B cell (primary cell): Measurements from ENCODE around the gene ERC1. TPM values are rescaled to one million over a fixed set of nuclear protein-coding genes. Genes with fewer than 3 reads are reported as not detected.

Source experiments
- ATAC-seq: fragments of 200-7000 bp; cut with Tn5 transposase; one replicate; pipeline ENCODE4 v1.10.0; 2021; ENCODE audit warnings: low read depth, mild to moderate bottlenecking, moderate number of reproducible peaks, moderate library complexity
- CTCF ChIA-PET: fragments of 350-600 bp; sonication (Branson Sonifier 250); formaldehyde crosslinking; loops from one replicate; lab custom pipeline; 2021; ENCODE audit warnings: antibody characterized with exemption, inconsistent platforms; lab: Charles Lee
- POLR2A ChIA-PET: fragments of 350-600 bp; sonication (Branson Sonifier 250); formaldehyde crosslinking; loops from one replicate; lab custom pipeline; 2021; ENCODE audit warnings: antibody characterized with exemption; lab: Charles Lee
- DNase-seq: peaks from one replicate; pipeline ENCODE4 v3.0.0; 2013
- H2AFZ ChIP-seq: 2 replicates; pipeline ENCODE4 v1.6.1; 2012; ENCODE audit warnings: mild to moderate bottlenecking, low read depth, low read length; ENCODE audit not compliant: insufficient read depth, poor library complexity, severe bottlenecking
- H3K27ac ChIP-seq, 2 donors: 1 replicate in 1 of 2; 2 replicates in 1 of 2; pipeline ENCODE4 v1.5.1; 2012 to 2013; ENCODE audit warnings: low read length in 2 of 2, mild to moderate bottlenecking in 2 of 2, moderate library complexity in 1 of 2
- H3K27me3 ChIP-seq, 4 experiments: fragments of 200-600 bp in 1 of 4; sonication (generic) in 1 of 4; replicated peaks in 1 of 4; 1 replicate in 2 of 4; 2 replicates in 2 of 4; pipeline versions ENCODE4 v1.6.1 to v1.7.0; 2013 to 2016; ENCODE audit warnings: low read length in 3 of 4, mild to moderate bottlenecking in 2 of 4, mixed read lengths in 1 of 4, moderate library complexity in 1 of 4; ENCODE audit not compliant: insufficient read depth in 4 of 4, control insufficient read depth in 3 of 4; ENCODE audit errors: control extremely low read depth in 1 of 4
- H3K36me3 ChIP-seq, 2 experiments: replicated peaks in 1 of 2; 1 replicate in 1 of 2; 2 replicates in 1 of 2; pipeline versions ENCODE4 v1.6.1 to v1.7.1; 2013; ENCODE audit warnings: low read length in 1 of 2; ENCODE audit not compliant: insufficient read depth in 2 of 2, control insufficient read depth in 1 of 2; ENCODE audit errors: control extremely low read depth in 1 of 2, extremely low read depth in 1 of 2
- H3K4me1 ChIP-seq, 2 donors: fragments of 200-600 bp in 1 of 2; sonication (generic) in 1 of 2; 1 replicate in 1 of 2; 2 replicates in 1 of 2; pipeline versions ENCODE4 v1.5.1 to v1.6.1; 2013 to 2017; ENCODE audit warnings: low read length in 2 of 2; ENCODE audit not compliant: control insufficient read depth in 2 of 2, insufficient read depth in 2 of 2
- H3K4me2 ChIP-seq: replicated peaks from 2 replicates; pipeline ENCODE3; 2012; ENCODE audit warnings: mild to moderate bottlenecking, low read depth, low read length; ENCODE audit not compliant: poor library complexity, severe bottlenecking
- H3K4me3 ChIP-seq, 5 experiments: fragments of 200-600 bp in 1 of 5; sonication (generic) in 1 of 5; 1 replicate in 3 of 5; 2 replicates in 2 of 5; pipeline versions ENCODE4 v1.5.1 to v1.7.0; 2011 to 2016; ENCODE audit warnings: low read length in 4 of 5, mild to moderate bottlenecking in 4 of 5, low read depth in 2 of 5, control low read depth in 1 of 5, moderate library complexity in 1 of 5; ENCODE audit not compliant: insufficient read depth in 1 of 5; ENCODE audit errors: control extremely low read depth in 1 of 5, extremely low read depth in 1 of 5
- H3K79me2 ChIP-seq: fragments of 200-600 bp; sonication (generic); one replicate; pipeline ENCODE4 v1.6.0; 2016; ENCODE audit warnings: low read length; ENCODE audit not compliant: control insufficient read depth, insufficient read depth
- H3K9ac ChIP-seq: fragments of 200-600 bp; sonication (generic); 2 replicates; pipeline ENCODE4 v1.6.1; 2017; ENCODE audit warnings: mild to moderate bottlenecking, low read length, moderate library complexity
- H3K9me3 ChIP-seq, 3 donors: one replicate each; pipeline versions ENCODE4 v1.6.1 to v1.7.1; 2013; ENCODE audit warnings: low read length in 2 of 3; ENCODE audit not compliant: control insufficient read depth in 2 of 3, insufficient read depth in 1 of 3; ENCODE audit errors: control extremely low read depth in 1 of 3
- H4K20me1 ChIP-seq: 2 replicates; pipeline ENCODE4 v1.6.0; 2012; ENCODE audit warnings: mild to moderate bottlenecking, low read length; ENCODE audit not compliant: insufficient read depth, control insufficient read depth, poor library complexity, severe bottlenecking
- H3K27ac Mint-ChIP-seq: one replicate; pipeline ENCODE4 v1.8.0; 2021; ENCODE audit warnings: mixed read lengths
- H3K27me3 Mint-ChIP-seq: one replicate; pipeline ENCODE4 v1.8.0; 2021; ENCODE audit warnings: mixed read lengths
- H3K4me1 Mint-ChIP-seq: one replicate; pipeline ENCODE4 v1.8.0; 2021; ENCODE audit warnings: mixed read lengths
- H3K4me3 Mint-ChIP-seq: one replicate; pipeline ENCODE4 v1.8.0; 2021; ENCODE audit warnings: mixed read lengths
- H3K9me3 Mint-ChIP-seq: one replicate; pipeline ENCODE4 v1.8.0; 2022; ENCODE audit warnings: mixed read lengths; ENCODE audit not compliant: insufficient read depth
- EZH2 ChIP-seq: IDR thresholded peaks from 2 replicates; pipeline ENCODE4 v1.6.1; 2012; ENCODE audit warnings: borderline replicate concordance, low read depth, mild to moderate bottlenecking, moderate library complexity, low read length; ENCODE audit not compliant: insufficient read depth, poor library complexity, severe bottlenecking
- WGBS: methylation state at CpG from one replicate; pipeline ENCODE4 v1.1.5; 2013; ENCODE audit warnings: missing lambda C conversion rate; ENCODE audit not compliant: insufficient coverage; 5-methylcytosine and 5-hydroxymethylcytosine counted together
- intact Hi-C: fragments of 100-400 bp; cut with micrococcal nuclease; formaldehyde crosslinking; loops from one replicate; pipeline ENCODE4 v1.10.0; 2022
- polyA plus RNA-seq: library from polyadenylated mRNA; depleted of rRNA; stranded (reverse); fragments of >200 nt; gene quantifications from 2 replicates; pipeline ENCODE4 v1.2.3, GENCODE V29; 2012
- total RNA-seq, 2 donors: library from RNA; stranded (reverse); fragments of 120-200 nt in 1 of 2; gene quantifications; 1 replicate in 1 of 2; 2 replicates in 1 of 2; pipeline versions ENCODE4 v1.2.3 to v1.2.4, GENCODE V29; 2013 to 2022
- TF ChIP-seq, protein P1 (sequence below): fragments of 200-600 bp; IDR thresholded peaks from one replicate; pipeline ENCODE4 v1.8.0; 2022; ENCODE audit warnings: antibody characterized with exemption, mild to moderate bottlenecking

The ERC1 gene
- total and polyA plus RNA-seq, 2 donors (not counting 1 experiment from before 2014, with no cell fraction given), result 4.0 to 77.6 TPM

GRCh38 chr12:1529862-1530591, 539.0 kb downstream of the ERC1 start:
- Histone ChIP-seq H3K4me3 (peak overlapping the region in 3 of 5 experiments; percentile 8 to 55 (median 39)), H3K27me3 (peaks cover 0 to 60% (median 30%) of the 10 kb centered on the region in 4 experiments), H3K36me3 (no peaks in the 10 kb centered on the region), H2AFZ (peak overlapping the region; percentile 54), H3K4me1 (peaks cover 37 to 40% of the 10 kb centered on the region in 2 donors), H3K9ac (peak overlapping the region; percentile 45), H3K9me3 (peaks cover 0 to 11% (median 0%) of the 10 kb centered on the region in 3 donors), H4K20me1 (no peaks in the 10 kb centered on the region), H3K27ac (no peak overlapping the region), H3K79me2 (no peaks in the 10 kb centered on the region), H3K4me2 (peak overlapping the region; percentile 87)
- DNase-seq (peak; percentile 38), ATAC-seq (peak; percentile 26)
- intact Hi-C loops, result loop anchor here (5.0 kb wide), 1 partner anchor 62 kb away; the partner anchor contains the start of gene FBXL14
- H3K9me3 Mint-ChIP-seq, result no peaks in the 10 kb centered on the region
- 1% methylated on average over 101 of the region's 101 CpGs for WGBS
- no peak overlapping the region for H3K27ac Mint-ChIP-seq
- no peak for TF ChIP-seq EZH2
- TF ChIP-seq, protein P1, sequence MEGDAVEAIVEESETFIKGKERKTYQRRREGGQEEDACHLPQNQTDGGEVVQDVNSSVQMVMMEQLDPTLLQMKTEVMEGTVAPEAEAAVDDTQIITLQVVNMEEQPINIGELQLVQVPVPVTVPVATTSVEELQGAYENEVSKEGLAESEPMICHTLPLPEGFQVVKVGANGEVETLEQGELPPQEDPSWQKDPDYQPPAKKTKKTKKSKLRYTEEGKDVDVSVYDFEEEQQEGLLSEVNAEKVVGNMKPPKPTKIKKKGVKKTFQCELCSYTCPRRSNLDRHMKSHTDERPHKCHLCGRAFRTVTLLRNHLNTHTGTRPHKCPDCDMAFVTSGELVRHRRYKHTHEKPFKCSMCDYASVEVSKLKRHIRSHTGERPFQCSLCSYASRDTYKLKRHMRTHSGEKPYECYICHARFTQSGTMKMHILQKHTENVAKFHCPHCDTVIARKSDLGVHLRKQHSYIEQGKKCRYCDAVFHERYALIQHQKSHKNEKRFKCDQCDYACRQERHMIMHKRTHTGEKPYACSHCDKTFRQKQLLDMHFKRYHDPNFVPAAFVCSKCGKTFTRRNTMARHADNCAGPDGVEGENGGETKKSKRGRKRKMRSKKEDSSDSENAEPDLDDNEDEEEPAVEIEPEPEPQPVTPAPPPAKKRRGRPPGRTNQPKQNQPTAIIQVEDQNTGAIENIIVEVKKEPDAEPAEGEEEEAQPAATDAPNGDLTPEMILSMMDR, result no peak
- peak overlapping the region; percentile 89 for H3K4me3 Mint-ChIP-seq
- H3K27me3 Mint-ChIP-seq, result peaks cover 58% of the 10 kb centered on the region
- peaks cover 41% of the 10 kb centered on the region for H3K4me1 Mint-ChIP-seq
- ChIA-PET POLR2A (no interaction called here), CTCF (no interaction called here)

- Histone ChIP-seq H3K4me1 (peaks cover 37 to 38% of the 10 kb centered on the region in 2 donors), H3K9me3 (peaks cover 0 to 11% (median 0%) of the 10 kb centered on the region in 3 donors), H3K4me2 (peak overlapping the region; percentile 87), H3K9ac (peak overlapping the region; percentile 56), H4K20me1 (no peaks in the 10 kb centered on the region), H3K4me3 (peak overlapping the region in 3 of 5 experiments; percentile 36 to 55 (median 45)), H3K79me2 (no peaks in the 10 kb centered on the region), H2AFZ (peak overlapping the region; percentile 54), H3K27ac (no peak overlapping the region), H3K36me3 (no peaks in the 10 kb centered on the region), H3K27me3 (peaks cover 0 to 62% (median 28%) of the 10 kb centered on the region in 4 experiments)
- ATAC-seq (peak; percentile 10), DNase-seq (peak; percentile 25)
- Mint-ChIP-seq H3K4me3 (no peak overlapping the region), H3K9me3 (no peaks in the 10 kb centered on the region), H3K27ac (no peak overlapping the region), H3K27me3 (peaks cover 58% of the 10 kb centered on the region), H3K4me1 (peaks cover 37% of the 10 kb centered on the region)
- ChIA-PET CTCF (no interaction called here), POLR2A (no interaction called here)
- TF ChIP-seq EZH2, result no peak
- TF ChIP-seq, protein P1, result no peak
- intact Hi-C loops, result loop anchor here (5.0 kb wide), 1 partner anchor 62 kb away; the partner anchor contains the start of gene FBXL14
- under 1% methylated on average over 98 of the region's 99 CpGs for WGBS
Observed at GRCh38 chr12:1530592-1531152, 539.6 kb downstream of the ERC1 start.
